Stimulated activated CD4-positive, alpha-beta T cell treated with anti-CD3 and anti-CD28 coated beads, TNF-alpha, amount 100 ng/mL, for 4 hours (primary cell): ENCODE data around the gene PTCRA.
"Not testable (repeated sequence)": the region's sequence is repeated elsewhere in the genome, so short reads cannot be mapped to it uniquely, and the experiment has no call there.

Source experiments
- DNase-seq, 3 experiments: peaks; one replicate each; pipeline ENCODE4 v3.0.0-alpha.2; 2020; ENCODE audit warnings: low read depth in 3 of 3

Gene PTCRA, protein sequence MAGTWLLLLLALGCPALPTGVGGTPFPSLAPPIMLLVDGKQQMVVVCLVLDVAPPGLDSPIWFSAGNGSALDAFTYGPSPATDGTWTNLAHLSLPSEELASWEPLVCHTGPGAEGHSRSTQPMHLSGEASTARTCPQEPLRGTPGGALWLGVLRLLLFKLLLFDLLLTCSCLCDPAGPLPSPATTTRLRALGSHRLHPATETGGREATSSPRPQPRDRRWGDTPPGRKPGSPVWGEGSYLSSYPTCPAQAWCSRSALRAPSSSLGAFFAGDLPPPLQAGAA

DNA sequence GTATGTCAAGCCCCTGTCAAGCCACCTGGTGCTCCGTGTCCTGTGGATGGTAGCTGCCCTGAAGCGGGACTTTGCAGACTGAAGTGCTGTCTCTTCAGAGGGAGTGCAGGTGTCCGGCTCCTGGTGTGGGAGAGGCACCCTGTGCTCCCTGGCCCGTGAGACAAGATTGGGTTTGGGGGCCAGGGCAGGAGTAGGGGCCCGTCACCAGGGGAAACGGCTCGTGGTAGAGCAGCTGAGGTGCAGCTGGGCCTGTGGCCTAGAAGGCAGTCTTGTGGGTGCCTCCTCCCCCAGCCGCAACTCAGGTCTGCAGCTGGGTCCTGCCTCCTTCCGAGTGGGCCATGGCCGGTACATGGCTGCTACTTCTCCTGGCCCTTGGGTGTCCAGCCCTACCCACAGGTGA lies at the start of gene PTCRA:
PTCRA (plus strand) TSS at position 322 of the 400 bp plus-strand sequence; CDS start at position 339, 17 bp downstream.
- no peak for DNase-seq

GRCh38 chr6:42870145-42870936 lies 45.5 kb upstream of the PTCRA start:
- DNase-seq, result no peak

DNA sequence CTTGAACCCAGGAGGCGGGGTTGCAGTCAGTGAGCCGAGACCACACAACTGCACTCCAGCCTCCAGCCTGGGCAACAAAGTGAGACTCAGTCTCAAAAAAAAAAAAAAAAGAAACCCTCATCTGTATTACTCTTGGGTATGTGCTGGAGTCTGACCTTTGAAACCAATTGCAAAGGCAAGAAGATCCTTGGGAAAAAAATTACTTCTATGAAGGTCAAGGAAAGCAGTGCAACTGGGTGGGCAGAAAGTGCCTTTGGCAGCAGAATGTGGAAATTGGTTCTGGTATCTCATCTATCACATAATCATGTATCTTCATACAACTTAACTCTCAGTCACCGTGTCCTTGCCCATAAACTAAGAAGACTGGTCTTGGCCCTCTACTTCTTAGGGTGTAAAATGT lies 44.1 kb upstream of the PTCRA start:
- no peak for DNase-seq

DNA sequence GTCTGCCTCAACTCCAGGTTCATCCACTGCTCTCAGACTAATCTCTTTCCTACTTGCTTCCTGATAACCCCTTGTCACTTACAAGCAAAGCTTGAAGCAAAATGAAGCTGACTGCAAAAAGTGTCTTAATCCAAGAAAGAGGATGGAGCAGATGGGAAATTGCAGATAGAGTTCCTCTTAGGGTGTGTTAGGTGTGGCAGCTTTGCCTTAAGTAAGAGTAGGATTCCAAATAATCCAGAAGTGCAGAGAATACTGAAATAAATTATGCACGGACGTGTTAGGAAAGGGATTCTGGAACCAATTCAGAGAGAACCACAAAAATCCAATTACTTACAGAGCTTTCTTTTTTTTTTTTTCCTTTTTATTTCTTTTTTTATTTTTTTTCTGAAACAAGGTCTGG lies 42.5 kb upstream of the PTCRA start:
- DNase-seq, result no peak

- DNase-seq, result no peak
Observed at GRCh38 chr6:42877695-42878094, 38.2 kb upstream of the PTCRA start.

- peak; percentile 60 to 75 (median 67) for DNase-seq
Observed at GRCh38 chr6:42879372-42880239, 36.2 kb upstream of the PTCRA start, which contains the start of gene RPL7L1. RPL7L1 (plus strand) TSS chr6:42879616; CDS start chr6:42879911, 295 bp downstream.

GRCh38 chr6:42880240-42880817 lies 35.5 kb upstream of the PTCRA start:
- not testable (repeated sequence) for DNase-seq

- DNase-seq, result not testable (repeated sequence)
Observed at GRCh38 chr6:42880871-42881270, 35.0 kb upstream of the PTCRA start.

DNA sequence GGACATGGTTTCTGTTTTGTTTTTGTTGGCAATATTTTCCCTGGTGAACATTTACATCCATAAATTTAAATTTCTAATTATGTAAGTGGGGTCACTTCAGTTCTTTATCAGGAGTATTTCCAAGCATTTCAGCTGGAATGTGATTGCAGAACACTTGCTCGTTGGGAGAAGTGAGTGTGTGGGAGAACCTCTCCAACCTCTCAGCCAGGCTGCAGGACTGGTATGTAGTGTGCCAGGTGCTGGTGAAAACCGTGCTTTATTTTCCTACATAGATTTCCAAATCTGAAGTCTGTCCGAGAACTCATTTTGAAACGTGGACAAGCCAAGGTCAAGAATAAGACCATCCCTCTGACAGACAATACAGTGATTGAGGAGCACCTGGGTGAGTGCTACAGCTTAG lies 30.2 kb upstream of the PTCRA start:
- DNase-seq, result no peak

DNA sequence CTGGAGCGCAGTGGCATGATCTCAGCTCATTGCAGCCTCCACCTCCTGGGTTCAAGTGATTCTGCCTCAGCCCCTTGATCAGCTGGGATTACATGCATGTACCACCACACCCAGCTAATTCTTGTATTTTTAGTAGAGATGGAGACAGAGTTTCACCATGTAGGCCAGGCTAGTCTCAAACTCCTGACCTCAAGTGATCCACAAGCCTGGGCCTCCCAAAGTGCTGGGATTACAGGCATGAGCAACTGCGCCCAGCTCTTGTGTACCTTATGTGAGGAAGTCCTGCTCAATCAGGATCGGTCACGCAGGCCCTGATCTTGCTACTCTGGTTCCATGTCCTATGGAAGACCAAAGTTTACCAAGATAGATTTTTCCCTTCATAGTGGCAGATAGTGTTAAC lies 27.7 kb upstream of the PTCRA start:
- DNase-seq, result not testable (repeated sequence)

DNA sequence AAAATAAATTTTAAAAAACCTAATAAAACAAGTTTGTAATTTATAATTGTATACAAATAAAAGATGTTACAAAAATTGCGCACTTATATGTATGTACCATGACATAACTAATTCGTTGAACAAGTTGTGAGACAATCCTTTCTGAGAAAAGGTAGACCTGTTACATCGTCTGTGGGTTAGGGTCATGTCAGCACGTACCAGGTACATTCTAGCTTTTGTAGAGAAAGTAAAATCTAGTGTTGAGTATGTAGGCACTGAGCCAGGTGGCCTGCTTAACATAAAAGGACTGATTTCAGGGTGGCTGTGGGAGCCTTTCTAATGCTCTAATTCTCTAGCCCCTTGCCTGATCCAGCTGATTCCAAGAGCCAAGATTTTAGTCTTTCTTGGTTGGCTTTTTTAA lies 26.0 kb upstream of the PTCRA start:
- DNase-seq, result no peak

DNA sequence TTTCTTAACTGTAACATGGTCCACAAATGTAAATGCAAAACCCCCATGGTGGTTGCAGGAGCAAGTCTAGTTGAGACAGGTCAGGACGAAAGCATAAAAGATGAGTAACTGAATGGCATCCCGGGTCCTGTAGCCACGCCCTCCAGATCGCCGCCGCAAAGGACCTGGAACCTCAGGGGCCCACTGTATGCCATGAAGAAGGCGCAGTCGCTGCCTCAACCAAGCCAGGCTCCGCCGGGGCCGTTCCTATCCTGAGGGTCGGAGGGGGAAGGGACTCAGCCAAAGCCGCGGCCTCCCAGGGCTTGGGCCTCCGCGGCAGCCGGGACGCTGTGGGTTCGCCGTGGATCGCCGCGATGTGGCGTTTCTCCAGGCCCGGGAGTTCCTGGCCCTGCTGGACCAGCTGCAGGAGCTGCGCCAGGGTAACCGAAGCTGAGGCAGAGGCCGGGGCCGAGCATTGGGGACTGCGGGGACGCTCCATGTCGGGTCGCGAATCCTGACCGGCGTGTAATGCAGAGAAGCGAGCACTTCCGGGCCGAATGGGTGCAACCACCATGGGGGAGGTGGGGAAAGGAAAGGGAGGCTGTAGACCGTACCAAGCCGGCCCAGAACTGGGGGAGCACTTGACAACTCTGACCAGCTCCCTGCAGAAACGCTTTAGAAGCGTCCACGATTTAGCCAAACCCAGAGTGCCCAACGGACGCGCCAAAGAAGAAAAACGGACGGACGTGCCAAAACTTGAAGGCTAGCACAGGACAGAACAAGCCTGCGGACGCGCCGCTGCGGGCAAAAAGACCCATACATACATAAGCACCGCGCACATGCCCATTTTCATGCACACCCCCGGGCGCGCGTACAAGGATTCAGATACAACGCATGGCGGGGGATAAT lies 25.3 kb upstream of the PTCRA start:
- peak; percentile 79 to 85 (median 80) for DNase-seq

GRCh38 chr6:42891199-42891722 lies 24.6 kb upstream of the PTCRA start:
- no peak for DNase-seq

DNA sequence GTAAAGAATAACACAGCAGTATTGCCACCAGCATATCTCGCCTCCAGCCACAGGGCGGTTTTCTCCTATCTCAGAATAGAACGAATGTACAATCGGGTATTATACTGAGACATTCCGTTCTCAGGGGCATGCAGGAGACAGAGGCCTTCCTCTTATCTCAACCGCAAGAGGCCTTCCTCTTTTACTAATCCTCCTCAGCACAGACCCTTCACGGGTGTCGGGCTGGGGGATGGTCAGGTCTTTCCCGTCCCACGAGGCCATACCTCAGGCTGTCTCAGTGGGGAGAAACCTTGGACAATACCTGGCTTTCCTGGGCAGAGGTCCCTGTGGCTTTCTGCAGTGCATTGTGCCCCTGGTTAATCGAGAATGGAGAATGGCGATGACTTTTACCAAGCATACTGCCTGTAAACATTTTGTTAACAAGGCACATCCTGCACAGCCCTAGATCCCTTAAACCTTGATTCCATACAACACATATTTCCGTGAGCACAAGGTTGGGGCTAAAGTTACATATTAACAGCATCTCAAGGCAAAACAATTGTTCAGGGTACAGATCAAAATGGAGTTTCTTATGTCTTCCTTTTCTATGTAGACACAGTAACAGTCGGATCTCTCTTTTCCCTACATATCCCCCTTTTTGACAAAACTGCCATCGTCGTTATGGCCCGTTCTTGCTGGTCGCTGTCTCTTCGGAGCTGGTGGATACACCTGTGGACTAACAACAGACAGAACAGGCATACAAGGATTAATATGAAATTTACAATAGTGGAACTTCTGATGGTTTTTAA lies 21.6 kb upstream of the PTCRA start:
- DNase-seq, result not testable (repeated sequence)

GRCh38 chr6:42896178-42896719 lies 19.6 kb upstream of the PTCRA start:
- no peak for DNase-seq

GRCh38 chr6:42898891-42899361 lies 16.9 kb upstream of the PTCRA start:
- DNase-seq, result peak; percentile 23 to 54 (median 31)

DNA sequence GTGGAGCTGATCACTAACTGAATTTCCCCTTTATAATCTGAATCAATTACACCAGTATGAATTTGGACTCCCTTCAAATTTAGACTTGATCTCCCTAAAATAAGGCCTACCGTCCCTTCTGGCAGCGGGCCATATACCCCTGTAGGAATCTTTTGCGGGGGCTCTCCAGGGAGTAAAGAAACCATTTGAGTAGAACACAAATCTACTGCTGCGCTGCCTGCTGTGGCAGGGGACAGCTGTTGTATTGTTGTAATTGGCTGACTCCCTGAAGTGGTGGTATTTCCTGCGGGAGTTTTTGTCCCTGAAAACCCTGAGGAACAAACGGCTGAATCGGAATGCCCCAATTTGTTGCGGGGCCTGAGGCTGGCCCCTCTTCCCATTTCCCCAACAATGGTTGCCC lies 16.0 kb upstream of the PTCRA start:
- no peak for DNase-seq

DNA sequence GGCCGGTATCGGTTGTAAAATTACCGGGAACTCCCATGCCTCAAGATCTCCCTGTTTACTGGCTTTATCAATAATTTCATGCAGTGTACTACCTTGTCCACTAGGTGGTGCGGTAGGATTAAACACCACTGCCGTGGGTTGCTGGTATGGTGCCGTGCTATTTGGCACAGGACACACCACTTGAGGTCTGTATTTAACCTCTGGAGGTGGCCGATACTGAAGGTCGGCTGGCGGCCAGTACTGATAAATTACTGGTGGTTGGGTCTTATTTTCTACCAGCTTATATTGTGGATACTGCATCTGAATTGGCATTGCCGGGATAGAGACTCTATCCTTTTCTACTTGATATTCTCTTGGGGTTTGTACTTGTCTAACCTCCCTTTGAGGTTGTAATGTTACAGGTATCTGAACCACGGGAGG lies 14.3 kb upstream of the PTCRA start:
- DNase-seq, result peak; percentile 20 to 63 (median 47)
